ENCODE results near the gene SHB. TPM values are rescaled to one million over a fixed set of nuclear protein-coding genes. Genes with fewer than 3 reads are reported as not detected.
A peak's percentile ranks its signal among the peaks of the same experiment; 100 is the strongest.

Gene SHB
- total RNA-seq, 1 experiment from 2014 or later: 20.7 TPM

DNA sequence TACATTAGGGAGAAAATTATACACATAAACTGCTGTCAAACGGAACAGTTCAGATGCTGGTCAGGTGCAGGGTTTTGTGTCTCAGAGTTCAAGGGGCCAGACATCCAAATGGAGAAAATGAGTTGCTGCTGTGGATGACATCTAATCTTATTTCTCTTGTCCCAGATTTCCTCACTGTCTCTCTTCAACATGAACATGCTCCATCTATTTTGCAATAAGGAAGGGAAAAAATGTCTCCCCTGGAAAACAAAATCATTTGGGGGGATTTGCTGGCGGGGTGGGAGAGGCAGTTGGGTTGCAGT lies 51.2 kb downstream of the SHB start:
- no peak for DNase-seq (ENCODE audit: low spot score)
- no TSS peak for BruUV-seq (replicated peaks)
- no peak overlapping the region for H3K4me3 ChIP-seq (ENCODE audit: low read depth, low read length, poor library complexity, severe bottlenecking)
- ChIA-PET POLR2A (ENCODE audit: low non-redundant PET) (no interaction called here), CTCF (no interaction called here)
- TF ChIP-seq, protein P1, sequence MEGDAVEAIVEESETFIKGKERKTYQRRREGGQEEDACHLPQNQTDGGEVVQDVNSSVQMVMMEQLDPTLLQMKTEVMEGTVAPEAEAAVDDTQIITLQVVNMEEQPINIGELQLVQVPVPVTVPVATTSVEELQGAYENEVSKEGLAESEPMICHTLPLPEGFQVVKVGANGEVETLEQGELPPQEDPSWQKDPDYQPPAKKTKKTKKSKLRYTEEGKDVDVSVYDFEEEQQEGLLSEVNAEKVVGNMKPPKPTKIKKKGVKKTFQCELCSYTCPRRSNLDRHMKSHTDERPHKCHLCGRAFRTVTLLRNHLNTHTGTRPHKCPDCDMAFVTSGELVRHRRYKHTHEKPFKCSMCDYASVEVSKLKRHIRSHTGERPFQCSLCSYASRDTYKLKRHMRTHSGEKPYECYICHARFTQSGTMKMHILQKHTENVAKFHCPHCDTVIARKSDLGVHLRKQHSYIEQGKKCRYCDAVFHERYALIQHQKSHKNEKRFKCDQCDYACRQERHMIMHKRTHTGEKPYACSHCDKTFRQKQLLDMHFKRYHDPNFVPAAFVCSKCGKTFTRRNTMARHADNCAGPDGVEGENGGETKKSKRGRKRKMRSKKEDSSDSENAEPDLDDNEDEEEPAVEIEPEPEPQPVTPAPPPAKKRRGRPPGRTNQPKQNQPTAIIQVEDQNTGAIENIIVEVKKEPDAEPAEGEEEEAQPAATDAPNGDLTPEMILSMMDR (conservative IDR thresholded peaks at IDR 0.05; ENCODE audit: low read depth, low read length): no peak
- no peak for TF ChIP-seq EZH2 (IDR thresholded peaks at IDR 0.05; ENCODE audit: borderline replicate concordance, low read depth, low read length, poor library complexity, severe bottlenecking)
- H3K9me3 ChIP-seq (ENCODE audit: low read depth, low read length, poor library complexity, severe bottlenecking): no peaks in the 10 kb centered on the region
- no peaks in the 10 kb centered on the region for H3K36me3 ChIP-seq (ENCODE audit: insufficient read depth, low read length, poor library complexity, severe bottlenecking)
- intact Hi-C loops (cut with micrococcal nuclease; ENCODE audit: unreplicated experiment): no loop called here
- no peaks in the 10 kb centered on the region for H3K27me3 ChIP-seq (replicated peaks; ENCODE audit: insufficient read depth, low read depth, low read length, poor library complexity)
- H3K27ac ChIP-seq (ENCODE audit: low read depth, low read length, poor library complexity, severe bottlenecking): peak overlapping the region; percentile 70
- H3K4me1 ChIP-seq (ENCODE audit: insufficient read depth, low read length, poor library complexity, severe bottlenecking): peaks cover 48% of the 10 kb centered on the region

DNA sequence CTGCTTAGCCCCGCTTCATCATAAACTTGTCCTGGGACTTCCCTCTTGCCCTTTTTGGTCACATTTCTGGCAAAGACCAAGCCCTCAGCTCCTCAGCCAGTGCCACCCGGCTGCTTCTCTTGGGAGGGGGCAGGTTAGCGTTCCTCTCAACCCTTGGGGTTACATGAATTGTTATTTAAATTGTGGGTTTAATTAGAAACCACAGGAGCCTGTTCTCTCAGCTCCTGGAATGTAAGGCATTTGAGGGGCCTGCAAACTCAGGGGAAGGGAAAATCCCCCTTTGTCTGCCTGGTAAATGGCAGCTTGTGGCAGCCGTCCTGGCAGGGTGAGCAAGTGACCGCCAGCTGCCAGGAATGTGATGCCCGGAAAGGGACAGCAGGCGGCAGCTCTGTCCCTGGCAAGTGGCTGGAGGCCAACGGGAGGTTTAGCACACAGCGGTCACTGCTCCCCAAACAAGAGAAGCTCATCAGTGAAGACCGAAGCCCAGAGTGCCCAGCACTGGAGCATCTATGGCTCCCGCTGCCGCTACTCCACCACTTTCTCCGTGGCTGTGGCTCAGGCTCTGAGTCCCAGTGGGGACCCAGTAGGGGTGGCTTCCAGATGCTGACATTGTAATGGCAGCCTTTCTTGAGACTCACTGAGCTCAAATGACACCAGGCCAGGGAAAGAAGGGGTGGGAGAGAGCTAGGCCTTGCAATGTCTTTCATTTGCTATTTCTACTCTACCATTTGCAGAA lies 51.7 kb downstream of the SHB start:
- Histone ChIP-seq H3K4me3 (ENCODE audit: low read depth, low read length, poor library complexity, severe bottlenecking) (no peak overlapping the region), H3K27me3 (replicated peaks; ENCODE audit: insufficient read depth, low read depth, low read length, poor library complexity) (no peaks in the 10 kb centered on the region), H3K9me3 (ENCODE audit: low read depth, low read length, poor library complexity, severe bottlenecking) (no peaks in the 10 kb centered on the region), H3K36me3 (ENCODE audit: insufficient read depth, low read length, poor library complexity, severe bottlenecking) (no peaks in the 10 kb centered on the region), H3K27ac (ENCODE audit: low read depth, low read length, poor library complexity, severe bottlenecking) (peak overlapping the region; percentile 70), H3K4me1 (ENCODE audit: insufficient read depth, low read length, poor library complexity, severe bottlenecking) (peaks cover 44% of the 10 kb centered on the region)
- no peak for TF ChIP-seq EZH2 (IDR thresholded peaks at IDR 0.05; ENCODE audit: borderline replicate concordance, low read depth, low read length, poor library complexity, severe bottlenecking)
- TF ChIP-seq, protein P1 (conservative IDR thresholded peaks at IDR 0.05; ENCODE audit: low read depth, low read length): no peak
- intact Hi-C loops (cut with micrococcal nuclease; ENCODE audit: unreplicated experiment): no loop called here
- no TSS peak for BruUV-seq (replicated peaks)
- ChIA-PET CTCF (no interaction called here), POLR2A (ENCODE audit: low non-redundant PET) (no interaction called here)
- peak; percentile 68 for DNase-seq (ENCODE audit: low spot score)

DNA sequence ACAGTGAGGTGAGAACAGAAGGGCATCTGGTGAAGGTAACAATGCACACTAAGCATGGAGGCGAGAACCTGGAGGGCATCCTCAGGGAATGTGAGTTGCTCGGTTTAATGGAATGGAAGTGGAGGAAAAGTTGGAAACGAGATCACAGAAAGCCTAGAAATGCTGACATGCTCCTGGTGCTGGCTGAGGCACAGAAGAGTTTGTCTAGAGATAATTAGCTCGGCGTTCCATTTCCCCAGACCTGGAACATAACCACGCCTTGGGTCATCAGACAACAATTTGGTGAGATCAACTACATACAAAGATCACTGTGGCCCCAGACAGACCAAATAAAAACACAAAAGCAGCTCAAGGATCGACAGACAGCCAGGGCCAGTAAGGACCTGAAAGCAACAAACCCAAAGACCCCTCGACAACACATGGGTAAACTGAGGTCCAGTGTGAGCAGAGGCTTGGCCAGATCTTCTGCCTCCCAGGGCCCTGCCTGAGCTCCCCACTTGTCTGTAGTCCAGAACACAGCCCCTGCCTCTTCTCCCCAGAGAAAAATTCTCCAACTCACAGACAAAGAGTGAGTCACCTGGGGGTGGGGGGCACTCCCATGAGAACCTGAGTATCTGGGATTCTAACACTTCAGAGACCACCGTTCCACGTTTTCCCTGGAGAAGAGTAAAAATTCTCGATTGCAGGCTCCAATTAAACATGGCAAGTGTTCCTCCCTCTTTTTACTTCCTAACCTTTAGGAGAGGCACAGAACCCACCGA lies 52.5 kb downstream of the SHB start:
- ChIA-PET CTCF (interaction anchor here (0.5 kb wide), 1 partner anchor 211 kb away, joined by 4 read pairs; no protein-coding TSS in a partner anchor), POLR2A (ENCODE audit: low non-redundant PET) (no interaction called here)
- Histone ChIP-seq H3K4me1 (ENCODE audit: insufficient read depth, low read length, poor library complexity, severe bottlenecking) (peaks cover 43% of the 10 kb centered on the region), H3K27ac (ENCODE audit: low read depth, low read length, poor library complexity, severe bottlenecking) (peak overlapping the region; percentile 70), H3K27me3 (replicated peaks; ENCODE audit: insufficient read depth, low read depth, low read length, poor library complexity) (no peaks in the 10 kb centered on the region), H3K9me3 (ENCODE audit: low read depth, low read length, poor library complexity, severe bottlenecking) (no peaks in the 10 kb centered on the region), H3K4me3 (ENCODE audit: low read depth, low read length, poor library complexity, severe bottlenecking) (no peak overlapping the region), H3K36me3 (ENCODE audit: insufficient read depth, low read length, poor library complexity, severe bottlenecking) (no peaks in the 10 kb centered on the region)
- intact Hi-C loops (cut with micrococcal nuclease; ENCODE audit: unreplicated experiment): no loop called here
- TF ChIP-seq EZH2 (IDR thresholded peaks at IDR 0.05; ENCODE audit: borderline replicate concordance, low read depth, low read length, poor library complexity, severe bottlenecking): no peak
- TF ChIP-seq, protein P1 (conservative IDR thresholded peaks at IDR 0.05; ENCODE audit: low read depth, low read length): no peak
- BruUV-seq (replicated peaks): no TSS peak
- DNase-seq (ENCODE audit: low spot score): no peak

Measured in A673 (cell line).